NCI-H1694 (cell line): Measurements from ENCODE around the gene PLCG2.

Source experiments
- DNase-seq: peaks from one replicate; lab custom pipeline; 2025; lab: John Stamatoyannopoulos, UW

The PLCG2 gene

GRCh38 chr16:81816793-81817210 lies 37.7 kb downstream of the PLCG2 start:
- DNase-seq, result no peak

GRCh38 chr16:81817296-81817695 lies 38.2 kb downstream of the PLCG2 start:
- no peak for DNase-seq

GRCh38 chr16:81817789-81818567 lies 38.9 kb downstream of the PLCG2 start:
- DNase-seq, result no peak

- no peak for DNase-seq
Measured at GRCh38 chr16:81818568-81818896, 39.4 kb downstream of the PLCG2 start.

GRCh38 chr16:81818905-81819304 lies 39.8 kb downstream of the PLCG2 start:
- DNase-seq, result no peak

- no peak for DNase-seq
Measured at GRCh38 chr16:81821436-81822128, 42.5 kb downstream of the PLCG2 start.

- no peak for DNase-seq
Measured at GRCh38 chr16:81823111-81823510, 44.0 kb downstream of the PLCG2 start.

- DNase-seq, result no peak
Measured at GRCh38 chr16:81823734-81824133, 44.6 kb downstream of the PLCG2 start.

GRCh38 chr16:81826523-81826922 lies 47.4 kb downstream of the PLCG2 start:
- no peak for DNase-seq

- no peak for DNase-seq
Measured at GRCh38 chr16:81830845-81831540, 51.9 kb downstream of the PLCG2 start.

GRCh38 chr16:81831722-81832126 lies 52.6 kb downstream of the PLCG2 start:
- no peak for DNase-seq

GRCh38 chr16:81832801-81833547 lies 53.9 kb downstream of the PLCG2 start:
- no peak for DNase-seq

- DNase-seq, result no peak
Measured at GRCh38 chr16:81833751-81834150, 54.7 kb downstream of the PLCG2 start.

- DNase-seq, result no peak
Measured at GRCh38 chr16:81834868-81835267, 55.8 kb downstream of the PLCG2 start.

GRCh38 chr16:81836279-81837054 lies 57.4 kb downstream of the PLCG2 start:
- DNase-seq, result no peak

GRCh38 chr16:81837312-81837751 lies 58.2 kb downstream of the PLCG2 start:
- DNase-seq, result no peak

- no peak for DNase-seq
Measured at GRCh38 chr16:81838794-81839193, 59.7 kb downstream of the PLCG2 start.

- no peak for DNase-seq
Measured at GRCh38 chr16:81841722-81842121, 62.6 kb downstream of the PLCG2 start.

- DNase-seq, result no peak
Measured at GRCh38 chr16:81842564-81843242, 63.6 kb downstream of the PLCG2 start.

GRCh38 chr16:81843243-81843582 lies 64.1 kb downstream of the PLCG2 start:
- DNase-seq, result no peak

GRCh38 chr16:81843683-81844082 lies 64.6 kb downstream of the PLCG2 start:
- no peak for DNase-seq
